Peyer's patch (tissue), 4 donors: ENCODE data around the gene MDC1.

Source experiments
- CTCF ChIP-seq, 6 experiments: fragments of 450-650 bp in 4 of 6; fragments of 200-600 bp in 2 of 6; sonication (generic) in 1 of 6; IDR thresholded peaks; one replicate each; pipeline ENCODE4 v1.5.1; 2017 to 2019; ENCODE audit warnings: antibody characterized with exemption in 6 of 6, mild to moderate bottlenecking in 3 of 6, moderate library complexity in 1 of 6
- POLR2A ChIP-seq, 2 donors: fragments of 450-650 bp; IDR thresholded peaks; one replicate each; pipeline ENCODE4 v1.5.1; 2017; ENCODE audit warnings: antibody characterized with exemption in 2 of 2, mild to moderate bottlenecking in 2 of 2, moderate library complexity in 2 of 2

- no peak for TF ChIP-seq POLR2A (IDR thresholded peaks at IDR 0.05)
- no peak for TF ChIP-seq CTCF (IDR thresholded peaks at IDR 0.05)
Observed at GRCh38 chr6:30738532-30738931, 21.5 kb upstream of the MDC1 start.
